ENCODE measurements around the gene HS3ST4.

DNA sequence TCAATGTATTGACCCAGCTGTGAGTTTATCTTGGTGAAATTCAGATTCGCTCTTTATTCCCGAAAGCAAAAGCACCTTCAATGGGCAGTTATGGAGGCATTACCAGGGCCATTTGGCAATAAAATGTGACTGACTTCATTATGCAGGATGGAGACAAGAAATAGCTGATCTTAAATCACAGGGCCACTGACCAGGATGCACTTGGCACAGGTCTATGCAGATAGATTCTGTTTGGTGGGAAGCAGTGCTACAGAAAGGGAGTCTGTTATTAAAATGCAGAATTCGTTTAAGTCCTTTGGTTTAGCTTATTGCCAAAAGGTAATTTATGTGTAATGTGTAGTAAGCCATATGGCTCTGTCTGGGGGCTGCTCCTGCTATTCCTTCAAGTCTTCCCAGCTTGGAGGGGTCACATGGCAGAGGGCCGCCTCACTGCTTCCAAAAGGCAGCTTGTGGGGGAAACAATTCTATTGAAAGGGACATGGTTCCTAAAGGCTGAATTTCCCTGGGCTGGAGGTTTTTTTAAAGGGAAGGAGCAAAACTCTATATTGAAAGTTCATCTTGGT lies 239.8 kb downstream of the HS3ST4 start:
- TF ChIP-seq EZH2 (IDR thresholded peaks at IDR 0.05; ENCODE audit: borderline replicate concordance, low read depth, low read length, severe bottlenecking) (no peak), POLR2A (IDR thresholded peaks at IDR 0.05; ENCODE audit: low read depth, low read length) (no peak), CTCF (IDR thresholded peaks at IDR 0.05; ENCODE audit: extremely low read depth in 1 of 2, insufficient read depth in 1 of 2, low read depth in 1 of 2, low read length in 2 of 2) (no peak), POLR2AphosphoS5 (IDR thresholded peaks at IDR 0.05; ENCODE audit: insufficient read depth, low read depth, low read length) (no peak)

All from endothelial cell of umbilical vein (primary cell).